Metanephros (tissue), 2 donors: ENCODE data around the gene NPIPB9. TPM values are rescaled to one million over a fixed set of nuclear protein-coding genes. Genes with fewer than 3 reads are reported as not detected.

ENCODE experiments used
- small RNA-seq: library from RNA; depleted of rRNA; stranded (forward); fragments of <200 nt; gene quantifications from one replicate; pipeline ENCODE3, GENCODE V24; 2014; ENCODE audit warnings: low replicate concordance
- total RNA-seq: library from RNA; depleted of rRNA; stranded (reverse); fragments of >200 nt; gene quantifications from one replicate; pipeline ENCODE4 v1.2.3, GENCODE V29; 2014

NPIPB9 gene
- 2.9 TPM for total RNA-seq

GRCh38 chr16:28751487-28751886 lies at the start of gene NPIPB9:
TSS of gene NPIPB9 (plus strand) at chr16:28751787.

GRCh38 chr16:28711220-28712083 lies 40.1 kb upstream of the NPIPB9 start, which contains the start of gene EIF3C:
TSS of gene EIF3C (plus strand) at chr16:28711464. CDS start at chr16:28711687, 223 bp downstream.

Small RNA genes lying within 50 kb of the gene (small RNA-seq; reads per million reads assigned to genes)
- gene MIR6862-2 = not detected

Other genes starting within 250 kb of the NPIPB9 start
- gene IL27, start 245.0 kb upstream of the NPIPB9 start, total RNA-seq = not detected
- 4.1 TPM for gene NUPR1, start 212.8 kb upstream of the NPIPB9 start, total RNA-seq
- 18.4 TPM for gene SGF29, start 197.9 kb upstream of the NPIPB9 start, total RNA-seq
- gene SULT1A2, start 154.7 kb upstream of the NPIPB9 start, total RNA-seq = 0.47 TPM
- 31.4 TPM for gene SULT1A1, start 141.7 kb upstream of the NPIPB9 start, total RNA-seq
- 0.70 TPM for gene NPIPB8, start 113.7 kb upstream of the NPIPB9 start, total RNA-seq
- 279 TPM for gene EIF3C, start 40.3 kb upstream of the NPIPB9 start, total RNA-seq
- gene ATXN2L, start 71.2 kb downstream of the NPIPB9 start, total RNA-seq = 57.9 TPM
- gene TUFM, start 94.6 kb downstream of the NPIPB9 start, total RNA-seq = 134 TPM
- 35.4 TPM for gene SH2B1, start 112.1 kb downstream of the NPIPB9 start, total RNA-seq
- 157 TPM for gene ATP2A1, start 126.7 kb downstream of the NPIPB9 start, total RNA-seq
- 39.3 TPM for gene RABEP2, start 173.5 kb downstream of the NPIPB9 start, total RNA-seq
- gene CD19, start 180.2 kb downstream of the NPIPB9 start, total RNA-seq = 1.6 TPM
- gene NFATC2IP, start 199.2 kb downstream of the NPIPB9 start, total RNA-seq = 27.7 TPM
- 45.5 TPM for gene SPNS1, start 223.0 kb downstream of the NPIPB9 start, total RNA-seq
- gene LAT, start 233.3 kb downstream of the NPIPB9 start, total RNA-seq = 5.4 TPM